Gastrocnemius medialis (tissue), 4 donors: ENCODE measurements around the gene AMZ1.

Experiments
- CTCF ChIP-seq, 5 experiments: fragments of 450-650 bp in 3 of 5; fragments of 200-600 bp in 2 of 5; sonication (generic) in 2 of 5; IDR thresholded peaks in 4 of 5; conservative IDR thresholded peaks in 1 of 5; 1 replicate in 4 of 5; 2 replicates in 1 of 5; pipeline ENCODE4 v1.5.1; 2016 to 2019; ENCODE audit warnings: antibody characterized with exemption in 5 of 5, mild to moderate bottlenecking in 3 of 5, moderate library complexity in 3 of 5
- POLR2A ChIP-seq, 2 donors: fragments of 450-650 bp; IDR thresholded peaks; one replicate each; pipeline ENCODE4 v1.6.1; 2017; ENCODE audit warnings: antibody characterized with exemption in 2 of 2, mild to moderate bottlenecking in 2 of 2, moderate library complexity in 2 of 2

GRCh38 chr7:2707481-2707880 lies 19.5 kb downstream of the AMZ1 start:
- no peak for TF ChIP-seq CTCF (IDR thresholded peaks at IDR 0.05 in 4 of 5, conservative IDR thresholded peaks at IDR 0.05 in 1 of 5)
- no peak for TF ChIP-seq POLR2A (IDR thresholded peaks at IDR 0.05)
